Heart left ventricle (tissue), 16 donors: Measurements from ENCODE around the gene PTBP3. TPM values are rescaled to one million over a fixed set of nuclear protein-coding genes. Genes with fewer than 3 reads are reported as not detected.
"Not testable (repeated sequence)": the region's sequence is repeated elsewhere in the genome, so short reads cannot be mapped to it uniquely, and the experiment has no call there.

Source experiments
- ATAC-seq, 4 donors: fragments of 200-7000 bp; cut with Tn5 transposase; one replicate each; pipeline ENCODE4 v1.9.1; 2020 to 2022; ENCODE audit warnings: moderate library complexity in 4 of 4, mild to moderate bottlenecking in 3 of 4, moderate number of reproducible peaks in 1 of 4
- DNase-seq, 5 donors: peaks; one replicate each; pipeline ENCODE4 v3.0.0-alpha.2; 2020
- H3K27ac ChIP-seq, 12 donors: fragments of 200-600 bp; sonication (generic) in 4 of 12; one replicate each; pipeline versions ENCODE4 v1.5.0 to v1.8.0; 2016 to 2022; ENCODE audit warnings: mild to moderate bottlenecking in 2 of 12
- H3K27me3 ChIP-seq, 9 donors: fragments of 200-600 bp; sonication (generic) in 2 of 9; one replicate each; pipeline versions ENCODE4 v1.5.1 to v1.8.0; 2016 to 2022; ENCODE audit warnings: mild to moderate bottlenecking in 3 of 9
- H3K36me3 ChIP-seq, 9 donors: fragments of 200-600 bp; sonication (generic) in 2 of 9; one replicate each; pipeline versions ENCODE4 v1.5.0 to v1.8.0; 2018 to 2022; ENCODE audit warnings: mild to moderate bottlenecking in 2 of 9
- H3K4me1 ChIP-seq, 12 donors: fragments of 200-600 bp; sonication (generic) in 4 of 12; one replicate each; pipeline versions ENCODE4 v1.5.0 to v1.8.0; 2016 to 2022; ENCODE audit warnings: mild to moderate bottlenecking in 3 of 12
- H3K4me3 ChIP-seq, 12 donors: fragments of 200-600 bp; sonication (generic) in 4 of 12; one replicate each; pipeline versions ENCODE4 v1.5.0 to v1.8.0; 2017 to 2022; ENCODE audit warnings: mild to moderate bottlenecking in 9 of 12, moderate library complexity in 4 of 12
- H3K9me3 ChIP-seq, 12 donors: fragments of 200-600 bp; sonication (generic) in 4 of 12; one replicate each; pipeline versions ENCODE4 v1.5.0 to v1.8.0; 2016 to 2022; ENCODE audit warnings: mild to moderate bottlenecking in 1 of 12
- CTCF ChIP-seq, 12 donors: fragments of 200-600 bp; sonication (generic) in 4 of 12; IDR thresholded peaks; one replicate each; pipeline versions ENCODE4 v1.5.0 to v1.8.0; 2018 to 2022; ENCODE audit warnings: antibody characterized with exemption in 12 of 12, mild to moderate bottlenecking in 5 of 12
- POLR2A ChIP-seq, 2 donors: fragments of 450-650 bp; IDR thresholded peaks; one replicate each; pipeline ENCODE4 v1.6.1; 2017; ENCODE audit warnings: antibody characterized with exemption in 2 of 2, mild to moderate bottlenecking in 2 of 2, moderate library complexity in 2 of 2
- WGBS, 4 donors: extraction: QIAGEN DNeasy Blood & Tissue Kit in 2 of 4; methylation state at CpG; one replicate each; pipeline versions ENCODE4 v1.1.5 to v1.1.7; 2013 to 2018; 5-methylcytosine and 5-hydroxymethylcytosine counted together
- intact Hi-C, 10 donors: fragments of 100-400 bp; cut with DNase I; formaldehyde crosslinking; loops; one replicate each; pipeline versions ENCODE4 v1.11.1 to v1.14.2; 2022
- polyA plus RNA-seq, 2 donors: library from polyadenylated mRNA; stranded (reverse); fragments of 200-250 nt; gene quantifications; one replicate each; pipeline ENCODE4 v1.2.3, GENCODE V29; 2013
- total RNA-seq, 9 donors: library from RNA; depleted of rRNA in 2 of 9; stranded (reverse); fragments of >200 nt in 2 of 9; fragmentation: NEBNext Ultra II Directional in 3 of 9; extraction: Animal tissue kit (Norgen Biotek cat#: 25700) in 3 of 9; gene quantifications; one replicate each; pipeline versions ENCODE4 v1.1.0 to v1.2.4, GENCODE V29; 2016 to 2023
- donor health status: ischemic (EF 13 %, LVEDD 7.1; RV severe dilation, severe dysfunction).
- donor health status: healthy with polysubstance abuse.
- donor health status: DM: no; HTN: yes; CAD: no.
- donor health status: DM: no; HTN: no; CAD: no.
- donor health status: ischemic (EF 25% LVEDD 6.9; RV normal size, moderate dysfunction).
- donor health status: ischemic (EF 25% LVEDD 5.7; RV mildly dilated, moderate dysfunction).
- donor health status: healthy.
- donor health status: DM: yes; HTN: yes; CAD: no.
- donor health status: ischemic (EF 35%, LVEDD 5.7; RV mildly dilated, moderate dysfunction).
- donor health status: nonischemic (EF 11% LVEDD 7.7; RV severe dilation, severe dysfunction).
- donor health status: DM: yes; HTN: yes; CAD: no.
- donor health status: PGD.
- donor health status: ischemic (EF 29% LVEDD 5.4; RV normal size, mild dysfunction).
- donor health status: nonischemic (EF 23%, LVEDD 6.1; RV moderate dilation, normal function).

Gene PTBP3
- total and polyA plus RNA-seq, 11 donors = 2.8 to 49.0 (median 13.7) TPM

GRCh38 chr9:112371060-112371459, 37.6 kb upstream of the PTBP3 start:
- Histone ChIP-seq H3K27me3 (no peaks in the 10 kb centered on the region), H3K36me3 (no peaks in the 10 kb centered on the region), H3K4me1 (no peaks in the 10 kb centered on the region), H3K27ac (no peak overlapping the region), H3K9me3 (peaks cover 0 to 26% (median 0%) of the 10 kb centered on the region in 12 donors), H3K4me3 (no peak overlapping the region)
- DNase-seq = no peak
- ATAC-seq = no peak
- intact Hi-C loops = loop anchor here in 1 of 10 donors (10.0 kb wide), 1 partner anchor 476 kb away; the partner anchor contains the start of gene UGCG
- TF ChIP-seq POLR2A (IDR thresholded peaks at IDR 0.05) (no peak), CTCF (IDR thresholded peaks at IDR 0.05) (no peak)
- WGBS, 4 donors = 0 to 100% (median 95%) methylated on average over 1 of the region's 1 CpG

- Histone ChIP-seq H3K27ac (no peak overlapping the region), H3K4me1 (no peaks in the 10 kb centered on the region), H3K9me3 (peaks cover 0 to 26% (median 0%) of the 10 kb centered on the region in 12 donors), H3K27me3 (no peaks in the 10 kb centered on the region), H3K4me3 (no peak overlapping the region), H3K36me3 (no peaks in the 10 kb centered on the region)
- no peak for DNase-seq
- ATAC-seq = no peak
- TF ChIP-seq CTCF (IDR thresholded peaks at IDR 0.05) = no peak
- no peak for TF ChIP-seq POLR2A (IDR thresholded peaks at IDR 0.05)
- 92 to 96% (median 95%) methylated on average over 1 of the region's 1 CpG for WGBS, 4 donors
- intact Hi-C loops = loop anchor here in 6 of 10 donors (10.0 kb wide), 3 partner anchors 475 to 615 kb away; partner anchors contain the start of gene UGCG (in 2 of the 6)
Observed at GRCh38 chr9:112369817-112370216, 36.4 kb upstream of the PTBP3 start.

DNA sequence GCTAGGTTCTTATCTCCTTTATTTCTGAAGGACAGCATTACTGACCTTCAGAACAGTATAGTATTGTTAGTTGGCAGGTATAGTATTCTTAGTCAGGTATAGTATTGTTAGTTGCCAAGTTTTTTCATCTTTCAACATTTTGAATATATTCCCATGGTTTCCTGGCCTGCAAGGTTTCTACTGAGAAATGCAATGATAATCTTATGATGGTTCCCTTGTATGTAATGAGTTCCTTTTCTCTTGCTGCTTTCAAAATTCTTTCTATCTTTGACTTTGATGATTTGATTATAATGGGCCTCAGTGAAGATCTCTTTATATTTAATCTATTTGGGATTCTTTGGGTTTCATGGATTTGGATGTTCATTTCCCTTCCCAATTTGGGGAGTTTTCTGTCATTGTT, 34.0 kb upstream of the PTBP3 start:
- ATAC-seq = no peak
- intact Hi-C loops = loop anchor here in 6 of 10 donors (10.0 kb wide), 3 partner anchors 473 to 613 kb away; partner anchors contain the start of gene UGCG (in 1 of the 6)
- H3K4me1 ChIP-seq = no peaks in the 10 kb centered on the region

DNA sequence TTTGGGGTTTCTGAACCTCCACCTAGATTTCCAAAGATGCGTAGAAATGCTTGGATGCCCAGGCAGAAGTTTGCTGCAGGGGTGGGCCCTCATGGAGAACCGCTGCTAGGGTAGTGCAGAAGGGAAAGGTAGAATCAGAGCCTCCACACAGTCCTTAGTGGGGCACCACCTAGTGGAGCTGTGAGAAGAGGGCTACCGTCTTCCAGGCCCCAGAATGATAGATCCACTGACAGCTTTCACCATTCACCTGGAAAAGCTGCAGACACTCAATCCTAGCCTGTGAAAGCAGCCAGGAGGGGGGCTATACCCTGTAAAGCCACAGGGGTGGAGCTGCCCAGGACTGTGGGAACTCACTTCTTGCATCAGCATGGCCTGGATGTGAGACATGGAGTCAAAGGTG, 33.2 kb upstream of the PTBP3 start:
- intact Hi-C loops = loop anchor here in 6 of 10 donors (10.0 kb wide), 3 partner anchors 472 to 612 kb away; partner anchors contain the start of gene UGCG (in 1 of the 6)
- H3K36me3 ChIP-seq = no peaks in the 10 kb centered on the region
- TF ChIP-seq POLR2A (IDR thresholded peaks at IDR 0.05) (no peak), CTCF (IDR thresholded peaks at IDR 0.05) (peak in 1 of 12 donors; percentile 8)
- H3K27ac ChIP-seq = no peak overlapping the region
- ATAC-seq = no peak
- no peaks in the 10 kb centered on the region for H3K27me3 ChIP-seq
- no peak for DNase-seq
- H3K4me3 ChIP-seq = no peak overlapping the region
- H3K9me3 ChIP-seq = peaks cover 0 to 26% (median 0%) of the 10 kb centered on the region in 12 donors
- WGBS, 4 donors = 75 to 86% (median 80%) methylated on average over 3 of the region's 3 CpGs
- H3K4me1 ChIP-seq = no peaks in the 10 kb centered on the region

More for the DNA sequence above, 34.0 kb upstream of the PTBP3 start:
- TF ChIP-seq POLR2A (IDR thresholded peaks at IDR 0.05) (no peak), CTCF (IDR thresholded peaks at IDR 0.05) (no peak)
- peaks cover 0 to 26% (median 0%) of the 10 kb centered on the region in 12 donors for H3K9me3 ChIP-seq
- H3K27me3 ChIP-seq = no peaks in the 10 kb centered on the region
- H3K27ac ChIP-seq = no peak overlapping the region
- H3K36me3 ChIP-seq = no peaks in the 10 kb centered on the region
- DNase-seq = no peak
- H3K4me3 ChIP-seq = no peak overlapping the region

DNA sequence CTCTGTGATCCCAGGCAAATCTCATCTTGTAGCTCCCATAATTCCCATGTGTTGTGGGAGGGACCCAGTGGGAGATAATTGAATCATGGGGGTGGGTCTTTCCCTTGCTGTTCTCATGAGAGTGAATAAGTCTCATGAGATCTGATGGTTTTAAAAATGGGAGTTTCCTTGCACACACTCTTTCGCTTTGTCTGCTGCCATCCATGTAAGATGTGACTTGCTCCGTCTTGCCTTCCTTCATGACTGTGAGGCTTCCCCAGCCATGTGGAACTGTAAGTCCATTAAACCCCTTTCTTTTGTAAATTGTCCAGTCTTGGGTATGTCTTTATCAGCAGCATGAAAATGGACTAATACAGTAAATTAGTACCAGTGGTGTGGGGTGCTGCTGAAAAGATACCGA, 31.8 kb upstream of the PTBP3 start:
- H3K27me3 ChIP-seq, H3K4me1 ChIP-seq, H3K27ac ChIP-seq, DNase-seq, H3K36me3 ChIP-seq, ATAC-seq, H3K4me3 ChIP-seq: not testable (repeated sequence)
- intact Hi-C loops = loop anchor here in 6 of 10 donors (10.0 kb wide), 3 partner anchors 470 to 610 kb away; partner anchors contain the start of gene UGCG (in 1 of the 6)
- peaks cover 0 to 26% (median 0%) of the 10 kb centered on the region in 12 donors for H3K9me3 ChIP-seq
- 95 to 100% (median 97%) methylated on average over 3 of the region's 3 CpGs for WGBS, 4 donors
